K562 (cell line): ENCODE data around the gene ZBTB48. TPM values are rescaled to one million over a fixed set of nuclear protein-coding genes. Genes with fewer than 3 reads are reported as not detected.

Experiments
- BHLHE40 ChIP-seq: IDR thresholded peaks from 2 replicates; pipeline ENCODE4 v1.6.1; 2011; ENCODE audit warnings: low read length, improper control_type of control experiment
- CTBP1 ChIP-seq: fragments of 450-650 bp; IDR thresholded peaks from 2 replicates; pipeline ENCODE4 v1.6.1; 2016; ENCODE audit warnings: borderline replicate concordance
- GTF2A2 ChIP-seq: IDR thresholded peaks from 2 replicates; pipeline ENCODE4 v1.6.1; 2016; ENCODE audit warnings: mild to moderate bottlenecking, missing genetic modification characterization, missing compliant biosample characterization
- MBD2 ChIP-seq: sonication (generic); IDR thresholded peaks from 2 replicates; pipeline ENCODE4 v1.6.1; 2016; ENCODE audit warnings: low read depth, borderline replicate concordance
- MYBL2 ChIP-seq, 2 experiments: fragments of 450-650 bp in 1 of 2; sonication (generic) in 1 of 2; formaldehyde crosslinking in 1 of 2; IDR thresholded peaks; 2 replicates each; pipeline versions ENCODE4 v1.6.1 to v1.8.1; 2017 to 2022; ENCODE audit warnings: borderline replicate concordance in 1 of 2, inconsistent platforms in 1 of 2, low read depth in 1 of 2, mild to moderate bottlenecking in 1 of 2, missing genetic modification reagents in 1 of 2, moderate library complexity in 1 of 2
- NFATC3 ChIP-seq: fragments of 450-650 bp; IDR thresholded peaks from 2 replicates; pipeline ENCODE4 v1.6.1; 2017; ENCODE audit warnings: mild to moderate bottlenecking
- NUFIP1 ChIP-seq: fragments of 450-650 bp; IDR thresholded peaks from 2 replicates; pipeline ENCODE4 v1.6.1; 2018; ENCODE audit not compliant: partially characterized antibody
- PKNOX1 ChIP-seq: fragments of 450-650 bp; IDR thresholded peaks from 2 replicates; pipeline ENCODE4 v1.6.1; 2016
- SIX5 ChIP-seq, 2 experiments: IDR thresholded peaks; 2 replicates each; pipeline ENCODE4 v1.6.1; 2011; ENCODE audit warnings: low read length in 2 of 2, borderline replicate concordance in 1 of 2, low read depth in 1 of 2, mild to moderate bottlenecking in 1 of 2, moderate library complexity in 1 of 2; ENCODE audit not compliant: insufficient read depth in 1 of 2
- SREBF2 ChIP-seq: sonication (generic); formaldehyde crosslinking; IDR thresholded peaks from 2 replicates; pipeline ENCODE4 v1.4.0; 2020; ENCODE audit warnings: mild to moderate bottlenecking, missing genetic modification reagents
- THAP12 ChIP-seq: fragments of 250-450 bp; sonication (Bioruptor Pico); IDR thresholded peaks from 2 replicates; pipeline ENCODE4 v1.9.0; 2021; ENCODE audit warnings: mild to moderate bottlenecking, inconsistent platforms
- TRIM28 ChIP-seq: fragments of 450-650 bp; IDR thresholded peaks from 2 replicates; pipeline ENCODE4 v1.6.1; 2017
- TSC22D4 ChIP-seq: fragments of 450-650 bp; IDR thresholded peaks from 2 replicates; pipeline ENCODE4 v1.6.1; 2016; ENCODE audit warnings: missing genetic modification characterization, missing biosample characterization, control low read depth
- YBX1 ChIP-seq: fragments of 450-650 bp; IDR thresholded peaks from 2 replicates; pipeline ENCODE4 v1.7.1; 2016; ENCODE audit warnings: mild to moderate bottlenecking
- ZC3H4 ChIP-seq: sonication (generic); formaldehyde crosslinking; IDR thresholded peaks from 2 replicates; pipeline ENCODE4 v1.9.0; 2021; ENCODE audit warnings: missing genetic modification reagents, borderline replicate concordance
- ZKSCAN1 ChIP-seq: fragments of 150-350 bp; IDR thresholded peaks from 2 replicates; pipeline ENCODE4 v1.6.1; 2016; ENCODE audit warnings: low read depth, low read length
- ZNF184 ChIP-seq: sonication (generic); formaldehyde crosslinking; IDR thresholded peaks from 2 replicates; pipeline ENCODE4 v1.5.0; 2020; ENCODE audit warnings: missing genetic modification reagents
- polyA plus RNA-seq, 8 experiments: library from polyadenylated mRNA; depleted of rRNA in 4 of 8; stranded (reverse) in 5 of 8; unstranded in 3 of 8; fragments of >200 nt; fragmentation: Nextera tagmentation in 2 of 8; fragmentation: Illumina TruSeq in 1 of 8; extraction: Ambion mirVana in 2 of 8; extraction: Trizol in 1 of 8; gene quantifications; 2 replicates each; pipeline versions ENCODE4 v1.2.1 to v1.2.3, GENCODE V29; 2011 to 2014; ENCODE audit warnings: inconsistent platforms in 1 of 8, missing spikeins in 1 of 8
- total RNA-seq, 7 experiments: library from RNA; depleted of rRNA in 6 of 7; stranded (reverse); fragments of >200 nt in 6 of 7; fragmentation: Illumina TruSeq in 2 of 7; extraction: Trizol in 2 of 7; gene quantifications; 2 replicates each; pipeline versions ENCODE4 v1.2.1 to v1.2.3, GENCODE V29; 2011 to 2021; ENCODE audit warnings: low replicate concordance in 1 of 7
- TF ChIP-seq, protein P1 (sequence below): sonication (generic); formaldehyde crosslinking; IDR thresholded peaks from 2 replicates; pipeline ENCODE4 v1.8.0; 2023; ENCODE audit warnings: mild to moderate bottlenecking, missing genetic modification reagents
- TF ChIP-seq, protein P2 (sequence below): fragments of 200-800 bp; sonication (Bioruptor generic); IDR thresholded peaks from 2 replicates; pipeline ENCODE4 v1.6.1; 2017; ENCODE audit warnings: missing genetic modification characterization, missing compliant biosample characterization
- TF ChIP-seq, protein P3 (sequence below): fragments of 450-650 bp; IDR thresholded peaks from 2 replicates; pipeline ENCODE4 v1.6.1; 2016; ENCODE audit warnings: low read depth, mild to moderate bottlenecking, moderate library complexity

The ZBTB48 gene
- total and polyA plus RNA-seq, 9 of the 15 experiments (the other 6 are each of a cell fraction or from before 2014, with no cell fraction given), result 1.9 to 66.9 (median 29.5) TPM

- TF ChIP-seq, protein P1, sequence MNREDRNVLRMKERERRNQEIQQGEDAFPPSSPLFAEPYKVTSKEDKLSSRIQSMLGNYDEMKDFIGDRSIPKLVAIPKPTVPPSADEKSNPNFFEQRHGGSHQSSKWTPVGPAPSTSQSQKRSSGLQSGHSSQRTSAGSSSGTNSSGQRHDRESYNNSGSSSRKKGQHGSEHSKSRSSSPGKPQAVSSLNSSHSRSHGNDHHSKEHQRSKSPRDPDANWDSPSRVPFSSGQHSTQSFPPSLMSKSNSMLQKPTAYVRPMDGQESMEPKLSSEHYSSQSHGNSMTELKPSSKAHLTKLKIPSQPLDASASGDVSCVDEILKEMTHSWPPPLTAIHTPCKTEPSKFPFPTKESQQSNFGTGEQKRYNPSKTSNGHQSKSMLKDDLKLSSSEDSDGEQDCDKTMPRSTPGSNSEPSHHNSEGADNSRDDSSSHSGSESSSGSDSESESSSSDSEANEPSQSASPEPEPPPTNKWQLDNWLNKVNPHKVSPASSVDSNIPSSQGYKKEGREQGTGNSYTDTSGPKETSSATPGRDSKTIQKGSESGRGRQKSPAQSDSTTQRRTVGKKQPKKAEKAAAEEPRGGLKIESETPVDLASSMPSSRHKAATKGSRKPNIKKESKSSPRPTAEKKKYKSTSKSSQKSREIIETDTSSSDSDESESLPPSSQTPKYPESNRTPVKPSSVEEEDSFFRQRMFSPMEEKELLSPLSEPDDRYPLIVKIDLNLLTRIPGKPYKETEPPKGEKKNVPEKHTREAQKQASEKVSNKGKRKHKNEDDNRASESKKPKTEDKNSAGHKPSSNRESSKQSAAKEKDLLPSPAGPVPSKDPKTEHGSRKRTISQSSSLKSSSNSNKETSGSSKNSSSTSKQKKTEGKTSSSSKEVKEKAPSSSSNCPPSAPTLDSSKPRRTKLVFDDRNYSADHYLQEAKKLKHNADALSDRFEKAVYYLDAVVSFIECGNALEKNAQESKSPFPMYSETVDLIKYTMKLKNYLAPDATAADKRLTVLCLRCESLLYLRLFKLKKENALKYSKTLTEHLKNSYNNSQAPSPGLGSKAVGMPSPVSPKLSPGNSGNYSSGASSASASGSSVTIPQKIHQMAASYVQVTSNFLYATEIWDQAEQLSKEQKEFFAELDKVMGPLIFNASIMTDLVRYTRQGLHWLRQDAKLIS (CRISPR knock-in tag), result peak; percentile 73; the same call in 1 of the 2 replicates
- TF ChIP-seq PKNOX1 (peak; percentile 60; the same call in 1 of the 2 replicates), TRIM28 (no peak; the same call in 1 of the 2 replicates), NUFIP1 (no peak), GTF2A2 (tag) (peak; percentile 82), MBD2 (peak; percentile 47), YBX1 (no peak), ZKSCAN1 (no peak), CTBP1 (peak; percentile 95), SREBF2 (CRISPR knock-in tag) (no peak), MYBL2 (IDR thresholded peaks at IDR 0.05; ENCODE audit: low read depth) (no peak), MYBL2 (CRISPR knock-in tag; IDR thresholded peaks at IDR 0.05; ENCODE audit: borderline replicate concordance) (no peak), SIX5 (IDR thresholded peaks at IDR 0.05; ENCODE audit: borderline replicate concordance in 1 of 2, insufficient read depth in 1 of 2, low read depth in 1 of 2, low read length in 2 of 2) (no peak), BHLHE40 (no peak), NFATC3 (no peak), ZC3H4 (no peak), ZNF184 (no peak), THAP12 (CRISPR knock-in tag) (peak; percentile 62), TSC22D4 (tag) (no peak)
- TF ChIP-seq, protein P2, sequence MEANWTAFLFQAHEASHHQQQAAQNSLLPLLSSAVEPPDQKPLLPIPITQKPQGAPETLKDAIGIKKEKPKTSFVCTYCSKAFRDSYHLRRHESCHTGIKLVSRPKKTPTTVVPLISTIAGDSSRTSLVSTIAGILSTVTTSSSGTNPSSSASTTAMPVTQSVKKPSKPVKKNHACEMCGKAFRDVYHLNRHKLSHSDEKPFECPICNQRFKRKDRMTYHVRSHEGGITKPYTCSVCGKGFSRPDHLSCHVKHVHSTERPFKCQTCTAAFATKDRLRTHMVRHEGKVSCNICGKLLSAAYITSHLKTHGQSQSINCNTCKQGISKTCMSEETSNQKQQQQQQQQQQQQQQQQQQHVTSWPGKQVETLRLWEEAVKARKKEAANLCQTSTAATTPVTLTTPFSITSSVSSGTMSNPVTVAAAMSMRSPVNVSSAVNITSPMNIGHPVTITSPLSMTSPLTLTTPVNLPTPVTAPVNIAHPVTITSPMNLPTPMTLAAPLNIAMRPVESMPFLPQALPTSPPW, result peak; percentile 98
- TF ChIP-seq, protein P3, sequence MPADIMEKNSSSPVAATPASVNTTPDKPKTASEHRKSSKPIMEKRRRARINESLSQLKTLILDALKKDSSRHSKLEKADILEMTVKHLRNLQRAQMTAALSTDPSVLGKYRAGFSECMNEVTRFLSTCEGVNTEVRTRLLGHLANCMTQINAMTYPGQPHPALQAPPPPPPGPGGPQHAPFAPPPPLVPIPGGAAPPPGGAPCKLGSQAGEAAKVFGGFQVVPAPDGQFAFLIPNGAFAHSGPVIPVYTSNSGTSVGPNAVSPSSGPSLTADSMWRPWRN, result no peak
Measured at GRCh38 chr1:6602669-6603237, 23.0 kb downstream of the ZBTB48 start, which contains the start of gene KLHL21 (continued).
